ENCODE data around the gene TRO. TPM values are rescaled to one million over a fixed set of nuclear protein-coding genes. Genes with fewer than 3 reads are reported as not detected.

Gene TRO
- total and polyA plus RNA-seq, 2 of the 13 experiments (the other 11 are each of a cell fraction or from before 2014, with no cell fraction given), result 13.8 to 25.4 TPM

DNA sequence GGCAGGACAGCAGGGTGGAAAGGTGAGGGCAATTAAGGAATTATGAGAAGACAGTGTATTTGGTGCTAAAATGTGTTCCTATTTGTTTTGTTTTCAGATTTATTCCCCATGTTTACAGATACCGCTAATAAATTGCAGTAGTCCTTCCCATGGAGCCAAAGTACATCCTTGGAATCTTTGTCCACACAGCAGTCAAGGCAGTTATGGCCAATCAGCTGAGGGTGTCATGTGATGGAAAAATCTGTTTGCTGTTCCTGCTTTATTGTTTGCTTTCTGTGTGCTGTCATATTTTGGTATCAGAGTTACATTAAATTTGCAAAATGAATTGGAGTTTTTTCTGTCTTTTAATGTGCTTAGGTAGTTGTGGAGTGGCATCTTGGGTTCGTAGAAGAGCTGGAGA is 10.5 kb downstream of the TRO start:
- no peak for FAIRE-seq

More for the DNA sequence above, 10.5 kb downstream of the TRO start:
- Histone ChIP-seq H2AFZ (ENCODE audit: low read length) (no peak overlapping the region), H3K27me3 (ENCODE audit: control insufficient read depth in 1 of 2, insufficient read depth in 2 of 2, low read length in 2 of 2) (no peaks in the 10 kb centered on the region), H3K27ac (ENCODE audit: extremely low read length, insufficient read depth, low read length) (no peak overlapping the region), H3K36me3 (replicated peaks in 1 of 2; ENCODE audit: control insufficient read depth in 1 of 2, insufficient read depth in 2 of 2, low read length in 2 of 2) (no peaks in the 10 kb centered on the region; a peak in 2 of 5 replicates), H3K4me1 (ENCODE audit: insufficient read depth, low read length) (no peaks in the 10 kb centered on the region), H4K20me1 (ENCODE audit: insufficient read depth, low read length) (no peaks in the 10 kb centered on the region), H3K9ac (ENCODE audit: insufficient read depth, low read depth, low read length) (no peak overlapping the region), H3K4me3 (replicated peaks in 1 of 3; ENCODE audit: insufficient read depth in 1 of 3, low read depth in 2 of 3, low read length in 3 of 3) (no peak overlapping the region), H3K9me3 (ENCODE audit: low read length) (no peaks in the 10 kb centered on the region), H3K79me2 (ENCODE audit: insufficient read depth, low read length) (no peaks in the 10 kb centered on the region), H3K4me2 (ENCODE audit: low read depth, low read length) (no peak overlapping the region)
- DNase-seq (ENCODE audit: low spot score) (no peak), ATAC-seq (no peak)
- ChIA-PET POLR2A (no interaction called here), CTCF (ENCODE audit: low intra/inter-chr PET ratio, low total read pairs) (no interaction called here)
- intact Hi-C loops (cut with micrococcal nuclease; ENCODE audit: unreplicated experiment), result no loop called here
- 90% methylated on average over 2 of the region's 2 CpGs for WGBS (ENCODE audit: low lambda C conversion rate)
- TF ChIP-seq ZNF225 (CRISPR knock-in tag; IDR thresholded peaks at IDR 0.05) (no peak), ZNF232 (CRISPR knock-in tag; IDR thresholded peaks at IDR 0.05; ENCODE audit: borderline replicate concordance) (no peak), PTBP1 (IDR thresholded peaks at IDR 0.05; ENCODE audit: low read depth, low read length, poor library complexity, severe bottlenecking) (no peak), ZNF362 (CRISPR knock-in tag; IDR thresholded peaks at IDR 0.05; ENCODE audit: borderline replicate concordance) (no peak), TFDP2 (CRISPR knock-in tag; IDR thresholded peaks at IDR 0.05) (no peak), ATRX (CRISPR knock-in tag; IDR thresholded peaks at IDR 0.05; ENCODE audit: borderline replicate concordance) (no peak), GATA4 (IDR thresholded peaks at IDR 0.05; ENCODE audit: borderline replicate concordance, low read depth) (no peak), ZNF556 (CRISPR knock-in tag; IDR thresholded peaks at IDR 0.05; ENCODE audit: borderline replicate concordance) (no peak), SATB2 (CRISPR knock-in tag; IDR thresholded peaks at IDR 0.05) (no peak), ZBTB7A (CRISPR knock-in tag; IDR thresholded peaks at IDR 0.05) (no peak), ZNF562 (CRISPR knock-in tag; IDR thresholded peaks at IDR 0.05; ENCODE audit: borderline replicate concordance) (no peak), ZNF792 (CRISPR knock-in tag; IDR thresholded peaks at IDR 0.05) (no peak), THAP9 (CRISPR knock-in tag; IDR thresholded peaks at IDR 0.05; ENCODE audit: borderline replicate concordance) (no peak)
- TF ChIP-seq, protein P1, sequence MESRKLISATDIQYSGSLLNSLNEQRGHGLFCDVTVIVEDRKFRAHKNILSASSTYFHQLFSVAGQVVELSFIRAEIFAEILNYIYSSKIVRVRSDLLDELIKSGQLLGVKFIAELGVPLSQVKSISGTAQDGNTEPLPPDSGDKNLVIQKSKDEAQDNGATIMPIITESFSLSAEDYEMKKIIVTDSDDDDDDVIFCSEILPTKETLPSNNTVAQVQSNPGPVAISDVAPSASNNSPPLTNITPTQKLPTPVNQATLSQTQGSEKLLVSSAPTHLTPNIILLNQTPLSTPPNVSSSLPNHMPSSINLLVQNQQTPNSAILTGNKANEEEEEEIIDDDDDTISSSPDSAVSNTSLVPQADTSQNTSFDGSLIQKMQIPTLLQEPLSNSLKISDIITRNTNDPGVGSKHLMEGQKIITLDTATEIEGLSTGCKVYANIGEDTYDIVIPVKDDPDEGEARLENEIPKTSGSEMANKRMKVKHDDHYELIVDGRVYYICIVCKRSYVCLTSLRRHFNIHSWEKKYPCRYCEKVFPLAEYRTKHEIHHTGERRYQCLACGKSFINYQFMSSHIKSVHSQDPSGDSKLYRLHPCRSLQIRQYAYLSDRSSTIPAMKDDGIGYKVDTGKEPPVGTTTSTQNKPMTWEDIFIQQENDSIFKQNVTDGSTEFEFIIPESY (CRISPR knock-in tag; IDR thresholded peaks at IDR 0.05), result no peak
- no TSS peak for BruUV-seq (replicated peaks)
- in situ Hi-C loops (cut with HindIII; ENCODE audit: extremely low pct_ligation_motif_present, low pct_unique_long_range_greater_than_20kb), result no loop called here

All from HepG2 (cell line).